Vagina (tissue), 2 donors: ENCODE results near the gene MON2.
"Not testable (repeated sequence)": the region's sequence is repeated elsewhere in the genome, so short reads cannot be mapped to it uniquely, and the experiment has no call there.

ENCODE experiments used
- CTCF ChIP-seq, 3 experiments: fragments of 450-650 bp in 2 of 3; fragments of 200-600 bp in 1 of 3; sonication (generic) in 1 of 3; IDR thresholded peaks; one replicate each; pipeline ENCODE4 v1.5.1; 2017 to 2019; ENCODE audit warnings: antibody characterized with exemption in 3 of 3, mild to moderate bottlenecking in 2 of 3, moderate library complexity in 2 of 3
- POLR2AphosphoS5 ChIP-seq, 2 donors: sonication (generic); formaldehyde crosslinking; IDR thresholded peaks; one replicate each; pipeline ENCODE4 v1.9.0; 2017; ENCODE audit warnings: antibody characterized with exemption in 2 of 2, mild to moderate bottlenecking in 2 of 2, low read depth in 1 of 2; ENCODE audit not compliant: insufficient read depth in 1 of 2

GRCh38 chr12:62455429-62455828 is 11.2 kb upstream of the MON2 start:
- TF ChIP-seq CTCF (IDR thresholded peaks at IDR 0.05); POLR2AphosphoS5 (IDR thresholded peaks at IDR 0.05; ENCODE audit: insufficient read depth in 1 of 2, low read depth in 1 of 2): not testable (repeated sequence)
